HepG2 (cell line): Measurements from ENCODE around the gene S100A7. TPM values are rescaled to one million over a fixed set of nuclear protein-coding genes. Genes with fewer than 3 reads are reported as not detected.

Source experiments
- ATAC-seq: fragments of 200-7000 bp; cut with Tn5 transposase; 3 replicates; pipeline ENCODE4 v1.9.1; 2020; ENCODE audit warnings: mild to moderate bottlenecking, moderate library complexity
- BruUV-seq: library from RNA; stranded (reverse); fragments of 400-500 nt; replicated peaks from 2 replicates; lab custom pipeline; 2021; lab: Mats Ljungman, UMichigan
- CTCF ChIA-PET: fragments of 300-600 bp; formaldehyde crosslinking; extraction: SDS; loops from one replicate; lab custom pipeline; 2021; ENCODE audit warnings: low total read pairs, inconsistent platforms, low intra/inter-chr PET ratio; lab: Yijun Ruan, JAX
- POLR2A ChIA-PET: fragments of 350-600 bp; sonication (Branson Sonifier 250); formaldehyde crosslinking; loops from one replicate; lab custom pipeline; 2020; ENCODE audit warnings: antibody characterized with exemption, inconsistent platforms; lab: Yijun Ruan, JAX
- DNase-seq: peaks from one replicate; pipeline ENCODE4 v3.0.0-alpha.2; 2015; ENCODE audit warnings: low spot score
- FAIRE-seq: peaks from 3 replicates; lab custom pipeline; 2011; peaks lifted over from hg19 to GRCh38; lab: Jason Lieb, UNC
- H2AFZ ChIP-seq: one replicate; pipeline ENCODE4 v1.6.1; 2011; ENCODE audit warnings: low read length, inconsistent platforms
- H3K27ac ChIP-seq: fragments of 300-600 bp; 3 replicates; pipeline ENCODE4 v1.8.0; 2011; ENCODE audit warnings: mixed run types, mild to moderate bottlenecking, mixed read lengths, low read length, inconsistent platforms; ENCODE audit not compliant: insufficient read depth; ENCODE audit errors: extremely low read length
- H3K27me3 ChIP-seq, 2 experiments: fragments of 200-600 bp in 1 of 2; 2 replicates in 1 of 2; 3 replicates in 1 of 2; pipeline versions ENCODE4 v1.6.0 to v1.8.0; 2011; ENCODE audit warnings: low read length in 2 of 2, mild to moderate bottlenecking in 2 of 2, moderate library complexity in 2 of 2, inconsistent platforms in 1 of 2; ENCODE audit not compliant: insufficient read depth in 2 of 2, control insufficient read depth in 1 of 2
- H3K36me3 ChIP-seq, 2 experiments: fragments of 200-600 bp in 1 of 2; replicated peaks in 1 of 2; 2 replicates in 1 of 2; 3 replicates in 1 of 2; pipeline versions ENCODE4 v1.5.1 to v1.8.0; 2011; ENCODE audit warnings: low read length in 2 of 2, inconsistent platforms in 1 of 2; ENCODE audit not compliant: insufficient read depth in 2 of 2, control insufficient read depth in 1 of 2
- H3K4me1 ChIP-seq: 2 replicates; pipeline ENCODE4 v1.5.1; 2012; ENCODE audit warnings: low read length, inconsistent platforms; ENCODE audit not compliant: insufficient read depth
- H3K4me2 ChIP-seq: 2 replicates; pipeline ENCODE4 v1.6.0; 2011; ENCODE audit warnings: low read depth, low read length, inconsistent platforms
- H3K4me3 ChIP-seq, 3 experiments: fragments of 200-600 bp in 1 of 3; sonication (generic), shearing (Covaris generic) in 1 of 3; replicated peaks in 1 of 3; 2 replicates each; pipeline ENCODE4 v1.5.1; 2011 to 2016; ENCODE audit warnings: low read length in 3 of 3, inconsistent platforms in 2 of 3, low read depth in 2 of 3, mild to moderate bottlenecking in 2 of 3, control low read depth in 1 of 3, mixed read lengths in 1 of 3; ENCODE audit not compliant: insufficient read depth in 1 of 3
- H3K79me2 ChIP-seq: one replicate; pipeline ENCODE4 v1.6.1; 2011; ENCODE audit warnings: low read length, inconsistent platforms; ENCODE audit not compliant: insufficient read depth
- H3K9ac ChIP-seq: 2 replicates; pipeline ENCODE4 v1.6.0; 2011; ENCODE audit warnings: mild to moderate bottlenecking, low read depth, low read length, inconsistent platforms; ENCODE audit not compliant: insufficient read depth
- H3K9me3 ChIP-seq: 2 replicates; pipeline ENCODE4 v1.5.1; 2012; ENCODE audit warnings: mild to moderate bottlenecking, low read length
- H4K20me1 ChIP-seq: 2 replicates; pipeline ENCODE4 v1.6.0; 2011; ENCODE audit warnings: inconsistent platforms, mild to moderate bottlenecking, low read length, moderate library complexity; ENCODE audit not compliant: insufficient read depth
- ADNP ChIP-seq: sonication (generic); formaldehyde crosslinking; IDR thresholded peaks from 2 replicates; pipeline ENCODE4 v1.4.0; 2020; ENCODE audit warnings: missing genetic modification reagents
- ATF5 ChIP-seq: sonication (generic); formaldehyde crosslinking; IDR thresholded peaks from 2 replicates; pipeline ENCODE4 v1.4.0; 2020; ENCODE audit warnings: mild to moderate bottlenecking, low read depth, missing genetic modification reagents
- CHD2 ChIP-seq: IDR thresholded peaks from 2 replicates; pipeline ENCODE4 v1.6.1; 2011; ENCODE audit warnings: low read depth, low read length, improper control_type of control experiment
- CHD4 ChIP-seq: fragments of 200-600 bp; sonication (generic); IDR thresholded peaks from 2 replicates; pipeline ENCODE4 v1.7.0; 2017; ENCODE audit warnings: mild to moderate bottlenecking, low read length, borderline replicate concordance
- EP300 ChIP-seq, 3 experiments: sonication (generic) in 1 of 3; formaldehyde crosslinking in 1 of 3; IDR thresholded peaks; 2 replicates each; pipeline versions ENCODE4 v1.5.1 to v1.6.1; 2011 to 2020; ENCODE audit warnings: low read depth in 2 of 3, low read length in 2 of 3, borderline replicate concordance in 1 of 3, improper control_type of control experiment in 1 of 3, mild to moderate bottlenecking in 1 of 3, missing genetic modification reagents in 1 of 3, moderate library complexity in 1 of 3
- HMGA1 ChIP-seq: sonication (generic); formaldehyde crosslinking; conservative IDR thresholded peaks from 2 replicates; pipeline ENCODE4 v1.4.0; 2020; ENCODE audit warnings: missing genetic modification reagents
- IKZF4 ChIP-seq: sonication (generic); formaldehyde crosslinking; IDR thresholded peaks from 2 replicates; pipeline ENCODE4 v1.5.1; 2020; ENCODE audit warnings: borderline replicate concordance, mild to moderate bottlenecking, low read depth, missing genetic modification reagents; ENCODE audit errors: not compliant biosample characterization
- MLX ChIP-seq: IDR thresholded peaks from 2 replicates; pipeline ENCODE4 v1.6.1; 2016
- MXD3 ChIP-seq: IDR thresholded peaks from 2 replicates; pipeline ENCODE4 v1.6.1; 2016; ENCODE audit warnings: mild to moderate bottlenecking, missing biosample characterization, missing genetic modification reagents
- SYNCRIP ChIP-seq: fragments of 200-400 bp; formaldehyde crosslinking; IDR thresholded peaks from 2 replicates; pipeline ENCODE4 v1.6.1; 2018; ENCODE audit warnings: mild to moderate bottlenecking, low read depth, low read length; ENCODE audit not compliant: insufficient read depth
- ZBTB21 ChIP-seq: sonication (generic); formaldehyde crosslinking; IDR thresholded peaks from 2 replicates; pipeline ENCODE4 v1.4.0; 2020; ENCODE audit warnings: missing genetic modification reagents
- ZNF567 ChIP-seq: sonication (generic); formaldehyde crosslinking; IDR thresholded peaks from 2 replicates; pipeline ENCODE4 v1.8.1; 2023; ENCODE audit warnings: mild to moderate bottlenecking, missing genetic modification reagents, borderline replicate concordance
- ZNF607 ChIP-seq: sonication (generic); formaldehyde crosslinking; IDR thresholded peaks from 2 replicates; pipeline ENCODE4 v1.5.1; 2020; ENCODE audit warnings: missing genetic modification reagents, mild to moderate bottlenecking, borderline replicate concordance
- ZNF747 ChIP-seq: sonication (generic); formaldehyde crosslinking; IDR thresholded peaks from 2 replicates; pipeline ENCODE4 v1.8.1; 2023; ENCODE audit warnings: missing genetic modification reagents, mild to moderate bottlenecking, borderline replicate concordance
- WGBS: methylation state at CpG from one replicate; pipeline ENCODE4 v1.1.6; 2017; ENCODE audit warnings: low lambda C conversion rate; 5-methylcytosine and 5-hydroxymethylcytosine counted together
- in situ Hi-C: cut with HindIII; loops from 2 replicates; pipeline ENCODE4 v1.10.0; 2017; ENCODE audit warnings: low pct_unique_long_range_greater_than_20kb; ENCODE audit not compliant: extremely low pct_ligation_motif_present
- intact Hi-C: fragments of 100-400 bp; cut with micrococcal nuclease; formaldehyde crosslinking; loops from one replicate; pipeline ENCODE4 v1.10.0; 2022; ENCODE audit not compliant: unreplicated experiment
- polyA plus RNA-seq, 8 experiments: library from polyadenylated mRNA; depleted of rRNA in 3 of 8; stranded (reverse) in 7 of 8; unstranded in 1 of 8; fragments of >200 nt; fragmentation: Illumina TruSeq in 4 of 8; extraction: Trizol in 4 of 8; gene quantifications; 2 replicates each; pipeline versions ENCODE4 v1.2.1 to v1.2.3, GENCODE V29; 2011 to 2016; ENCODE audit warnings: low read depth in 4 of 8, missing spikeins in 1 of 8, mixed read lengths in 1 of 8; ENCODE audit not compliant: insufficient read depth in 1 of 8
- total RNA-seq, 5 experiments: library from RNA; depleted of rRNA; stranded (reverse); fragments of >200 nt; fragmentation: Illumina TruSeq; extraction: Trizol; gene quantifications; 2 replicates each; pipeline ENCODE4 v1.2.3, GENCODE V29; 2016; ENCODE audit warnings: low read depth in 1 of 5

Gene S100A7
- total and polyA plus RNA-seq, 2 of the 13 experiments (the other 11 are each of a cell fraction or from before 2014, with no cell fraction given), result not detected

GRCh38 chr1:153466908-153467307 is 6.5 kb upstream of the S100A7 start:
- BruUV-seq, result no TSS peak
- peaks cover under 1% of the 10 kb centered on the region; the same call in 1 of the 2 replicates for H3K9me3 ChIP-seq
- 28% methylated on average over 5 of the region's 5 CpGs for WGBS
- no peaks in the 10 kb centered on the region for H3K4me1 ChIP-seq
- H2AFZ ChIP-seq, result no peak overlapping the region
- ATAC-seq (no peak), FAIRE-seq (no peak), DNase-seq (no peak)
- H3K27me3 ChIP-seq, result peaks cover 0 to 6% of the 10 kb centered on the region in 2 experiments; a peak in 1 of 5 replicates
- intact Hi-C loops (no loop called here), in situ Hi-C loops (no loop called here)
- H3K27ac ChIP-seq, result no peak overlapping the region
- POLR2A ChIA-PET, result no interaction called here
- no peak overlapping the region for H3K9ac ChIP-seq
- CTCF ChIA-PET, result interaction anchor here (2.0 kb wide), 1 partner anchor 28 kb away, joined by 16 read pairs; no protein-coding TSS in a partner anchor
- H3K4me3 ChIP-seq, result no peak overlapping the region
- no peak overlapping the region for H3K4me2 ChIP-seq
- no peaks in the 10 kb centered on the region for H4K20me1 ChIP-seq
- H3K36me3 ChIP-seq, result no peaks in the 10 kb centered on the region
- TF ChIP-seq SYNCRIP (no peak), EP300 (IDR thresholded peaks at IDR 0.05; ENCODE audit: low read depth in 2 of 2, low read length in 2 of 2) (no peak), EP300 (CRISPR knock-in tag; IDR thresholded peaks at IDR 0.05; ENCODE audit: borderline replicate concordance) (no peak), ZNF567 (CRISPR knock-in tag) (no peak), ADNP (no peak), ZBTB21 (CRISPR knock-in tag) (no peak), CHD2 (no peak), ZNF747 (CRISPR knock-in tag) (no peak), HMGA1 (CRISPR knock-in tag) (no peak), MLX (CRISPR knock-in tag) (no peak), ZNF607 (CRISPR knock-in tag) (no peak), ATF5 (CRISPR knock-in tag) (no peak), IKZF4 (CRISPR knock-in tag) (no peak), CHD4 (no peak), MXD3 (CRISPR knock-in tag) (no peak)
- no peaks in the 10 kb centered on the region for H3K79me2 ChIP-seq
